Measurements from ENCODE around the gene P2RY14. TPM values are rescaled to one million over a fixed set of nuclear protein-coding genes. Genes with fewer than 3 reads are reported as not detected.
"Not testable (repeated sequence)": the region's sequence is repeated elsewhere in the genome, so short reads cannot be mapped to it uniquely, and the experiment has no call there.

P2RY14 gene
- polyA plus RNA-seq, 3 donors from 2014 or later: 1.2 to 2.8 (median 1.5) TPM

DNA sequence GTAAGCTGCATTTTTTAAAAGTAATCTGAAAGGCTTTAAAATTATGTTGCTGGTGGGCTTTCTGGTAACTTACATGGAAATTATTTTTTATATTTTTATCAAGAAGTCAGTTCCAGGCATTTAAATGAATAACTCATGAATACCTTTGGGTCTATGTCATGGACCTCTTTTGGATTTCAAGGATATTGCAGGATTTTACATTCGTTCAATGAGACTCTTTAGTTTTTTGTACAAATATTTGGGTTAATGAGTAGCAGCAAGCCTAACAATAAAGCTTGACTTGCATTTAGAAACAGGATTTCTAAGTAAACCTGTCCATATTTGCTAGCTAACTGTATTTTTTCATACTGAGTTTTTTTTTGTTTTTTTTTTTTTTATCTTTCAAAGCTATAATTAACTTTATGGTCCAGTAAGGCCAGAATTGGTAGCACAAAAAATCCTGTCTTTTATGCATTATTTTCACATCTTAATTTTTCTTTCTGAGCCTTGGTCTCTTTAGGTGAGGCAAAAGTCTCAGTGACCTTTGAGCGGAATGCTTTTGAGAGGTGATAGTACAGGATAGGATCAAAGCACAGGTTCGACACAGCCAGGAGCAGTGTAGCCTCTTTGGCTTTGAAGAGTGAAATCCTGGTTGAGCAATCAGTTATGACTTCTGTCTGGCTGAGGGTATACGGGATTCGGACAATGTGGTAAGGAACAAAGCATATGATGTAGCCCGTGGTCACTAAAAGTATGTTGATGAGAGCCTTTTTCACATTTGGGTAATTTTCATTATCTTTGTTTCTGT is 80.2 kb downstream of the P2RY14 start:
- no peaks in the 10 kb centered on the region for H3K9me3 Mint-ChIP-seq
- H3K36me3 Mint-ChIP-seq: peaks cover 3 to 11% (median 4%) of the 10 kb centered on the region in 3 donors
- H3K27me3 Mint-ChIP-seq (ENCODE audit: low read depth in 3 of 3): peaks cover 0 to 8% (median 5%) of the 10 kb centered on the region in 3 donors
- H3K27ac Mint-ChIP-seq: no peak overlapping the region
- DNase-seq: no peak
- H3K4me3 Mint-ChIP-seq: no peak overlapping the region
- H3K4me1 Mint-ChIP-seq: peaks cover 43 to 46% of the 10 kb centered on the region in 2 donors

DNA sequence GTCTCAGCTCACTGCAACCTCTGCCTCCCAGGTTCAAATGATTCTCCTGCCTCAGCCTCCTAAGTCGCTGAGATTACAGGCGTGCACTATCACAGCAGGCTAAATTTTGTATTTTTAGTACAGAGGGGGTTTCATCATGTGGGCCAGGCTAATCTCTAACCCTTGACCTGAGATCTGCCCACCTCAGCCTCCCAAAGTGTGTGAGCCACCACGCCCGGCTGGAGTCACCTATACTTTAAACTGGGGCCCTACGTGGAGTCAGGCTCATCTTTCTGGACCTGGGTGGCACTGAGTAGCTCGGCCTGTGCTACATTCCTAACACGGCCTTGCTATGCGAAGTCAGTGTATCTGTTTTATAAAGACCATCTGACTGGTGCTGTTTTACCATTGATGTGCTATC is 81.1 kb downstream of the P2RY14 start:
- DNase-seq: no peak
- Mint-ChIP-seq H3K36me3 (peaks cover 3 to 11% (median 4%) of the 10 kb centered on the region in 3 donors), H3K4me1 (peaks cover 35 to 37% of the 10 kb centered on the region in 2 donors), H3K27ac (no peak overlapping the region), H3K4me3 (no peak overlapping the region), H3K27me3 (ENCODE audit: low read depth in 3 of 3) (peaks cover 0 to 5% (median 3%) of the 10 kb centered on the region in 3 donors), H3K9me3 (no peaks in the 10 kb centered on the region)

DNA sequence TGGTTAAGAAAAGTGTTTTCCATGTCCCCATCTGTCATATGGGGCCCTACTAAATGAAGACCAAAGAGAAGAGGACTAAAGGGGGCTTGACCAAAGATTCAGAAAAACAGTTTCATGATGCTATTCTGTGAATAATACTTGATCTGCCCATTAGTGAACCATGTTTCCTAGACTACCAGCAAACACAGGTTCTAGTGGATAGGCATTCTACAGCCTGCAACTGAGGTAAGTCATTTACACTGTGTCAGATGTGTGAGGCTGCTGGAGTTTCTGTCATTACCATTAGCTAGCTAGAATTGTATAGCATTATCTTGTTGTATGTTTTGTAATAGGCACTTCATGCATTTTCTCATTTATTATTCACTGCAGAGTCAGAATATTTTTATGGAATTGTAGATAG is 81.9 kb downstream of the P2RY14 start:
- H3K9me3 Mint-ChIP-seq: no peaks in the 10 kb centered on the region
- peaks cover 3 to 11% (median 4%) of the 10 kb centered on the region in 3 donors for H3K36me3 Mint-ChIP-seq
- DNase-seq: no peak
- H3K4me1 Mint-ChIP-seq: peaks cover 29 to 31% of the 10 kb centered on the region in 2 donors
- H3K27ac Mint-ChIP-seq: no peak overlapping the region
- H3K27me3 Mint-ChIP-seq (ENCODE audit: low read depth in 3 of 3): peaks cover 0 to 5% (median 2%) of the 10 kb centered on the region in 3 donors
- H3K4me3 Mint-ChIP-seq: no peak overlapping the region

DNA sequence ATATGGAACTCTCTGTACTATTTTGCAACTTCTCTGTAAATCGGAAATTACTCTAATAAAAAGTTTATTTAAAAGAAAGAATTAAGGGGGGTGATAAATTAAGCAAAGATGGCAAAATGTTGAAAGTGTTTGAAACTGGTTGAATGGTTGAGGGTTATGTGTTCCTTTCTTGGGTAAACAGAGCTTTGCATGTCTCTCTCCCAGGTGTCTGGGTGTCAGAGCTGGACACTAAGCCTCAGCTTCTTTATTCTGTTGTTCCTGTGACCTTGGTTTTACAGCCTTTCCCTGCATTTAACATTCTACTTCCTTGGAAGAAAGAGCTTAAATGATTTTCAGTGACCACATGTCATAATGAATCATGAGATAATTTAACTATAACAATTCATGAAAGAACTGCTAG is 82.5 kb downstream of the P2RY14 start:
- no peak overlapping the region for H3K27ac Mint-ChIP-seq
- no peak overlapping the region for H3K4me3 Mint-ChIP-seq
- peaks cover 23 to 25% of the 10 kb centered on the region in 2 donors for H3K4me1 Mint-ChIP-seq
- peaks cover 0 to 2% (median 2%) of the 10 kb centered on the region in 3 donors for H3K27me3 Mint-ChIP-seq (ENCODE audit: low read depth in 3 of 3)
- DNase-seq: no peak
- H3K9me3 Mint-ChIP-seq: no peaks in the 10 kb centered on the region
- H3K36me3 Mint-ChIP-seq: peaks cover 3 to 11% (median 4%) of the 10 kb centered on the region in 3 donors

DNA sequence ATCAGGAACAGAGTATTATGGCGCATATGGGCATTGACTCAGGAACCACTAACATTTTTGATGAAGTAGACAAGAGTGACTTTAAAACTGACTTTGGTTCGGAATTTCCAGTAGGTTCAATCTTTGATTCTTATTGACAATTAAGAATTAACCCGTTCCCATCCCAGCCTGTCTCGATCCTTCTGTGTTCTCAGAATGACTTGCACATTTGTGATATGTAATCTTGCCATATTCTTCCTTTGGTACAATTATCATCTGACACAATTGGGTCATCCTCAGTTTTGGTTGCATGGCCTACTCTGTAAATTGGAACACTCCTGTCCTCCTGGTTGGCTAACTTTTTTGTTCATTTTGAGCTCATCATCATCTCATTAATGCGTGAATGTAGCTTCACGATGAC is 85.8 kb downstream of the P2RY14 start:
- peaks cover 0 to 5% (median 3%) of the 10 kb centered on the region in 3 donors for H3K27me3 Mint-ChIP-seq (ENCODE audit: low read depth in 3 of 3)
- no peaks in the 10 kb centered on the region for H3K4me1 Mint-ChIP-seq
- H3K9me3 Mint-ChIP-seq: no peaks in the 10 kb centered on the region
- DNase-seq: no peak
- H3K4me3 Mint-ChIP-seq: no peak overlapping the region
- H3K36me3 Mint-ChIP-seq: peaks cover 0 to 8% (median 3%) of the 10 kb centered on the region in 3 donors
- H3K27ac Mint-ChIP-seq: no peak overlapping the region

DNA sequence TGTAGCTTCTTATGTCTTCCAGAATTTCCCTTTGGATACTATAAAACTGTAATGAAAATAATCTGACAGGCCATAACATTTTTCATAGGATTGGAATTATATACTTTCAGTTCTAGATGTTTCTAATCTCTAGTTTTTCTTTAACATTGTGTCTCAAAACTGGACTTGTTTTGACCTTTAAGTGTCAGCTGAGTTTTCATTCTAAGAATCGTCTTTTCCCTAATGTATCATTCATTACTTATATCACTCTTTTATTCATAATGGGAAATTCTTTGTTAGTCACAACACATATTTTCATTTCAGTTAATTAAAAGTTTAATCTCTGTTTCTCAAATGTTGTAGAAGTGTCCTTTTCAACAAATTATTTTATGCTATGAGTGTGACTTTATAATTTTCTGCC is 87.2 kb downstream of the P2RY14 start:
- Mint-ChIP-seq H3K4me1 (no peaks in the 10 kb centered on the region), H3K36me3 (peaks cover 0 to 8% (median 3%) of the 10 kb centered on the region in 3 donors), H3K27me3 (ENCODE audit: low read depth in 3 of 3) (peaks cover 0 to 5% (median 3%) of the 10 kb centered on the region in 3 donors), H3K27ac (no peak overlapping the region), H3K9me3 (no peaks in the 10 kb centered on the region), H3K4me3 (no peak overlapping the region)
- DNase-seq: no peak

DNA sequence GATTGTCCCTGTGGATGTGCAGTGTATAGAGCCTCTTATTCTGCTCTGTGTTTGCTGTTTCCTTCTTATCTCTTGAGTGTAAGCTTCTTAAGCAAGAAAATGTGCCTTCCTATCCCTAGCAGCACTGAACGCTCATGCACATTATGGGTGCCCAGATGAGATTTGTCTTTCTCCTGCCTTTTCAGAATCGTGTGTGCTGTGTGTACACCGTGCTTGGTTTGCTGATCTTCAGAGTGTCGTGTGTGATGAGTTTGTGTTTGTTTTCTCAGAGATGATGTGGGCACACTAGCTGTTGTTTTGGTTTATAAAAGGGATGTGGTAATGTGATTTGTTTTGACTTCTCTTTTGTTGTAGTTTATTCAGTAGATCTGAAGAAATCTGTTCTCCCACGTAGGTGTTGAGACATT is 95.1 kb downstream of the P2RY14 start:
- peaks cover 12 to 14% of the 10 kb centered on the region in 2 donors for H3K4me1 Mint-ChIP-seq
- no peak for DNase-seq
- no peaks in the 10 kb centered on the region for H3K27me3 Mint-ChIP-seq (ENCODE audit: low read depth in 3 of 3)
- H3K27ac Mint-ChIP-seq: peak overlapping the region; percentile 2 to 81 (median 46)
- H3K4me3 Mint-ChIP-seq: peak overlapping the region; percentile 16 to 61 (median 21)
- H3K36me3 Mint-ChIP-seq: no peaks in the 10 kb centered on the region
- no peaks in the 10 kb centered on the region for H3K9me3 Mint-ChIP-seq

DNA sequence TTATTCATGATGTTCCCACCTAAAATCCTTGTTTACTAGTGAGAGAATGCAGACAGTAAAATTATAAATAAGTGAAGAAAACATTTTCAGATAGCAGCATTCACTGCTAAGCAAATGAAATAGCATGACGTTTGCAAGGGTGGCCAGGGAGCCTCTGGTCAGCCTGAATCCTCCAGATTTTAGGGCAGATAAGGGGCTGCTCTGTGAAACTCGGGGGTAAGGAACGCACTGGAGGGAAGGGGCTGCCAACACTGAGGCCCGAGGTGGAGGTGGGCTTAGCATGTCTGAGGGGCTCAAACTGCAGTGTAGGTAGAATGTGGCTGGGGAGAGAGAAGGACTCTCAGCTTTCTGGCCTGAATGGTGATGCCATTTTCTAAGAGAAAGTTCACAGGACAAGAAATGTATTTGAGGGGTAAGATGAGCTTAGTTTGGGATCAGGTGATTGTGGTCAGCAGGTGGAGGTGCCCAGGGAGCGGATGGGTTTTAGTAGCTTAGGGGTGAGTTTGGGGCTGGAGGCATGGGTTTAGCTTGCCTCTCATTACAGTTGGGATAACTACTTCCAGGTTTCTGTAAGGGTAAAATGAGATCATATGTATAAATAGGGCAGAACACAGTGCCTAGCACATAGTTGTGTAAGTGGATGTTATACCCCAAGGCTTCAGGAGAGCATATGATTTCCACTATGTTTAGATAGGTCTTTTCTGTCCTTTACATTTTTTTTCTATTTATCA is 95.8 kb downstream of the P2RY14 start:
- no peak overlapping the region for H3K4me3 Mint-ChIP-seq
- H3K9me3 Mint-ChIP-seq: no peaks in the 10 kb centered on the region
- peak overlapping the region in 1 of 6 donors; percentile 2 for H3K27ac Mint-ChIP-seq
- peaks cover 0 to 3% (median 0%) of the 10 kb centered on the region in 3 donors for H3K27me3 Mint-ChIP-seq (ENCODE audit: low read depth in 3 of 3)
- H3K4me1 Mint-ChIP-seq: peaks cover 12 to 14% of the 10 kb centered on the region in 2 donors
- DNase-seq: no peak
- H3K36me3 Mint-ChIP-seq: no peaks in the 10 kb centered on the region

DNA sequence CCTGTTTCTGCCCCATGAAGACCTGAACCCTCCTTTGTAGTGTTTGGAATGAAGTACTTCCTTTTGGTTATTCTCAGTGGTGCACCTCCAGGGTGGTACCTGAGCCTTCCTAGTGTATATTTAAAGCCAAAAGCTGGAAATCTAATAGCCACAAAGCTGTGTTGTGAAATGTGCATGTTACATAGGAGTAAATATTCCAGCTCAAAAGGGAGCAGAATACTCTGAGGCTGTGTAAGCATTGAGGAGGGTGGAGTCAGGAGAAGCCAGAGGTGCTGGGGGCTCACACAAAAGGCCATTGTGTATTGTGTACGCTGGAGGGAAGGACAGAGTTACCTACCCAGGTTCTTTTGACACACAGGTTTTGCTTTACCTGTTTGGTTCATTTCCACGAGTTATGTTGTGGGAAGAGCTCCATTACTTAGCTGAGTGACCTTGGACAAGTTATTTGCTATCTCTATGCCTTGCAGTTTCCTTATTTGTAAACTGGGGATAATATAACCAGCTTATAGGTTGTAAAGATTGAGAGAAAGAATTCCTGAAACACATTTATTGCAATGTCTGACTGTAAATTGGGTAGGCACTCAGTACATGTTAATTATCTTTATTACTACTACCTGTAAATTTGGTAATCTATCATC is 100.0 kb downstream of the P2RY14 start:
- Mint-ChIP-seq H3K27me3 (ENCODE audit: low read depth in 3 of 3) (peaks cover 0 to 3% (median 0%) of the 10 kb centered on the region in 3 donors), H3K36me3 (no peaks in the 10 kb centered on the region), H3K4me3 (no peak overlapping the region), H3K9me3 (no peaks in the 10 kb centered on the region), H3K4me1 (peaks cover 10 to 11% of the 10 kb centered on the region in 2 donors), H3K27ac (peak overlapping the region in 1 of 6 donors; percentile 1)
- DNase-seq: no peak

DNA sequence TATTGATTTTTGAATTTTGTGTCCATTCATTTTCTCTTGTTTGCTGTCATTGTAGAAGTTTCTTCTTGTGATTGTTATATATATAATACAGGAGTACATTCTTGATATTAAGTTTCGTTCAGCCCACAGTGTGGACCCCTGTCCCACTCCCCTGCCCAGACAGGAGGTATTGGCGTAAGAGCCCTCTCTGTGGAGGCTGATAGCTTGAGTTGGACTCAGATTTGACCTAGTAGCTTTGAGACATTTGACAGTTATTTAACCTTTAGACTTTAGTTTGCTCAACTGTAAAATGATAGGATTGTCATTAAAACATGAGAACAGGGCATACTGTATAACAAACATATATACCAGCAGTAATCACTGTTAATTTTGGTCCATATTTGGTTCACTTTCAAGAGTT is 102.4 kb downstream of the P2RY14 start:
- Mint-ChIP-seq H3K9me3 (no peaks in the 10 kb centered on the region), H3K4me1 (peaks cover 11 to 14% of the 10 kb centered on the region in 2 donors), H3K36me3 (no peaks in the 10 kb centered on the region), H3K27ac (no peak overlapping the region), H3K4me3 (no peak overlapping the region), H3K27me3 (ENCODE audit: low read depth in 3 of 3) (peaks cover 0 to 3% (median 0%) of the 10 kb centered on the region in 3 donors)
- DNase-seq: no peak

DNA sequence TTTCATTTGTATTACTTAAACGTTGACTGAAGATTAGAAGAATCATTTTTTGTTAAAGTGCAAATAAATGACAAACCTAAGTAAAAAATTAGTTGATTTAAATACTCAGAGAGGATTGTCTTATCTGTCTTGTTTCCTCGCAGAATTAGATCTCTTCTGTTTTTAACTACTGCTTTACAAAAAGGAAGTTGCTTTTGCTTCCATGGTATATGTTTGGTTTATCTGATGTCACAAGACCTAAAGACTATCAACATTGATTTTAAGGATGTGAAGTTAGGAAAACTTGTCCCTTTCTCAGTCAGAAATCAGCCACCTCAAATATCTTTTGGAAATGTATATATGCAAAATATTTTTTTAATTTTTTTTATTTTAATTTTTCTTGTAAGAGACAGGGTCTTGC is 104.0 kb downstream of the P2RY14 start:
- H3K4me3 Mint-ChIP-seq: no peak overlapping the region
- H3K36me3 Mint-ChIP-seq: no peaks in the 10 kb centered on the region
- DNase-seq: no peak
- peaks cover 25 to 29% of the 10 kb centered on the region in 2 donors for H3K4me1 Mint-ChIP-seq
- H3K9me3 Mint-ChIP-seq: no peaks in the 10 kb centered on the region
- H3K27me3 Mint-ChIP-seq (ENCODE audit: low read depth in 3 of 3): peaks cover 0 to 3% (median 0%) of the 10 kb centered on the region in 3 donors
- H3K27ac Mint-ChIP-seq: no peak overlapping the region

DNA sequence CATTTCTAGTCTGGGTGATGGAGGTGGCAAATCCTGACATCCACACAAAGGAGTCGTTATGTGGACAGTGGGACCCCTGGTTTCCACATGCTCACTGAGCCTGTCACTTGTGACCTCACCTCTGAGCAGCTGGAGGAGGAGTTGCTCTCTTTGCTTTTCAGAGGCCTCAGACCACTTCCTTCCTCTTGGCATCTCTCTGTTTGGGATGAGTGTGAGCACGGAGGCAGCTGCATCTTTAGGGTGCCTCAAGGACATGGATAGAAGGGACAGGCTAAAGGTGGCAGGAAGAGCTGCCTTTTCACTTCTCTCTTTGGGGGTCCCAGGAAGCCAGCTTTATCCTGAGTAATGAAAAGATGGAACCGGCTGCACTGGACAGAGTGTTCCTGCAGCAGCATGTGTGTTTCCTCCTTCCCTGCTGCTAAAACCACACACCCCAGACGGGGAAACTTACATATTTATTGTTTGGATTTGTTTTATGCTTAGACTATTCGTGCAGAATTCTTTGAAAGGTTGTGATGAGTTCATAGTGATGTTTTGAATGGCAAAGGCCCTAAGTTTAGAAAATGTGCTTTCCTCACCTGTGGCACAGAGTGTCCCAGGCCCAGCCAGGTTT is 107.1 kb downstream of the P2RY14 start:
- no peaks in the 10 kb centered on the region for H3K36me3 Mint-ChIP-seq
- peak overlapping the region; percentile 59 to 83 (median 75) for H3K27ac Mint-ChIP-seq
- no peaks in the 10 kb centered on the region for H3K9me3 Mint-ChIP-seq
- peak; percentile 19 to 30 (median 27) for DNase-seq
- peak overlapping the region; percentile 15 to 72 (median 59) for H3K4me3 Mint-ChIP-seq
- peaks cover 25 to 29% of the 10 kb centered on the region in 2 donors for H3K4me1 Mint-ChIP-seq
- no peaks in the 10 kb centered on the region for H3K27me3 Mint-ChIP-seq (ENCODE audit: low read depth in 3 of 3)

DNA sequence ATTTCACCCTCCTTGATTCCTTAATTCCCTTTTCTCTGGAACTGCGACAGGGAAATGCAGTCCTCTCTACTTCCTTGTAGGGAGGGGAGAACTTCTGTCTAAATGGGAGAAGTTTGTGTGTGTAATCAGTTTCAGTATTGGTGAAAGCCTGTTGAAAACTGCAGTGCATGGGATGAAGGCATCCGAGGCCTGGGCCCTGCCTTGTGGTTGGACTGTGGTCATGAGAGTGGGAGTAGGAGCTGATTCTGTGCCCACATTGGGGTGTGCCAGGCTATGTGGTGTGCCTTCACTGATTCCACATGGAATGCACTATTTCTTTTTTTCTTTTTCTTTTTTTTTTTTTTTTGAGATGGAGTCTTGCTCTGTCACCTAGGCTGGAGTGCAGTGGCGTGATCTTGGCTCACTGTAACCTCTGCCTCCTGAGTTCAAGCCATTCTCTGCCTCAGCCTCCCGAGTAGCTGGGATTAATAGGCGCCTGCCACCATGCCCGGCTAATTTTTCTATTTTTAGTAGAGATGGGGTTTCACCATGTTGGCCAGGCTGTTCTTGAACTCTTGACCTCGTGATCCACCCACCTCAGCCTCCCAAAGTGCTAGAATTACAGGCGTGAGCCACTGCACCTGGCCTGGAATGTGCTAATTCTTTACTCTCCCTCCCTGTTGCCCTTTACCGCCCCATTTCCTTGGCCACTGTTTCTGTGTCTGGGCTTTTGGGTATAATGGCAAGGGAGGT is 108.2 kb downstream of the P2RY14 start:
- H3K36me3 Mint-ChIP-seq; H3K27me3 Mint-ChIP-seq (ENCODE audit: low read depth in 3 of 3); H3K9me3 Mint-ChIP-seq: not testable (repeated sequence)
- Mint-ChIP-seq H3K4me1 (peaks cover 25 to 29% of the 10 kb centered on the region in 2 donors), H3K27ac (peak overlapping the region; percentile 55 to 83 (median 69)), H3K4me3 (peak overlapping the region in 3 of 5 donors; percentile 59 to 72 (median 67))
- peak in 1 of 3 donors; percentile 10 for DNase-seq
